HG03175 (cell line): ENCODE results near the gene SLC22A23.

Experiments
- ATAC-seq: cut with Tn5 transposase; IDR thresholded peaks from one replicate; pipeline ENCODE4 v1.9.1; 2021; ENCODE audit warnings: mild to moderate bottlenecking, moderate library complexity; ENCODE audit not compliant: unreplicated experiment

SLC22A23 gene

GRCh38 chr6:3232017-3232945 is 224.6 kb downstream of the SLC22A23 start:
- ATAC-seq = no peak

- ATAC-seq = no peak
These were observed 225.4 kb downstream of the SLC22A23 start for GRCh38 chr6:3231247-3232016.

GRCh38 chr6:3230900-3231246 is 226.0 kb downstream of the SLC22A23 start:
- no peak for ATAC-seq

GRCh38 chr6:3230256-3230882 is 226.5 kb downstream of the SLC22A23 start:
- no peak for ATAC-seq

- ATAC-seq = no peak
These were observed 227.2 kb downstream of the SLC22A23 start for GRCh38 chr6:3229566-3230178.

GRCh38 chr6:3228771-3229565 is 227.9 kb downstream of the SLC22A23 start:
- no peak for ATAC-seq

- ATAC-seq = no peak
These were observed 228.7 kb downstream of the SLC22A23 start for GRCh38 chr6:3228046-3228671.

GRCh38 chr6:3227363-3228045 is 229.3 kb downstream of the SLC22A23 start, which contains the start of gene TUBB2B:
TSS of gene TUBB2B (minus strand) at chr6:3227653. CDS start at chr6:3227543, 110 bp downstream.
- no peak for ATAC-seq

- ATAC-seq = no peak
These were observed 230.1 kb downstream of the SLC22A23 start for GRCh38 chr6:3226481-3227362.

- no peak for ATAC-seq
These were observed 230.8 kb downstream of the SLC22A23 start for GRCh38 chr6:3226042-3226441.

GRCh38 chr6:3222506-3223038 is 234.3 kb downstream of the SLC22A23 start:
- no peak for ATAC-seq

- no peak for ATAC-seq
These were observed 235.3 kb downstream of the SLC22A23 start for GRCh38 chr6:3221578-3221977.

- ATAC-seq = no peak
These were observed 236.5 kb downstream of the SLC22A23 start for GRCh38 chr6:3220366-3220765.
